Ascending aorta (tissue), 2 donors: Measurements from ENCODE around the gene SORCS2. TPM values are rescaled to one million over a fixed set of nuclear protein-coding genes. Genes with fewer than 3 reads are reported as not detected.

Experiments
- DNase-seq, 2 donors: peaks; one replicate each; pipeline ENCODE4 v3.0.0-alpha.2; 2019; ENCODE audit warnings: low spot score in 2 of 2
- H3K27ac ChIP-seq, 2 donors: fragments of 200-600 bp; sonication (generic); one replicate each; pipeline ENCODE4 v1.5.1; 2016 to 2017; ENCODE audit warnings: mild to moderate bottlenecking in 1 of 2
- H3K27me3 ChIP-seq: fragments of 200-600 bp; sonication (generic); one replicate; pipeline ENCODE4 v1.5.1; 2017
- H3K36me3 ChIP-seq, 2 donors: fragments of 200-600 bp; sonication (generic); one replicate each; pipeline ENCODE4 v1.5.1; 2016
- H3K4me1 ChIP-seq, 2 donors: fragments of 200-600 bp; sonication (generic); one replicate each; pipeline ENCODE4 v1.5.1; 2016 to 2017; ENCODE audit warnings: mild to moderate bottlenecking in 1 of 2
- H3K4me3 ChIP-seq, 2 donors: fragments of 200-600 bp; sonication (generic); one replicate each; pipeline ENCODE4 v1.5.1; 2016 to 2017; ENCODE audit warnings: mild to moderate bottlenecking in 1 of 2
- H3K9me3 ChIP-seq, 2 donors: fragments of 200-600 bp; sonication (generic); one replicate each; pipeline ENCODE4 v1.5.1; 2016
- intact Hi-C: fragments of 100-400 bp; cut with DNase I; formaldehyde crosslinking; loops from one replicate; pipeline ENCODE4 v1.15.1; 2023
- total RNA-seq: library from RNA; depleted of rRNA; stranded (reverse); fragments of >200 nt; gene quantifications from one replicate; pipeline ENCODE4 v1.1.0, GENCODE V29; 2016
- TF ChIP-seq, protein P1 (sequence below), 3 experiments: fragments of 200-600 bp in 2 of 3; fragments of 450-650 bp in 1 of 3; sonication (generic) in 2 of 3; IDR thresholded peaks; one replicate each; pipeline ENCODE4 v1.5.1; 2016 to 2019; ENCODE audit warnings: antibody characterized with exemption in 3 of 3, mild to moderate bottlenecking in 1 of 3, moderate library complexity in 1 of 3

SORCS2 gene
- total RNA-seq, 1 donor from 2014 or later, result 0.32 TPM

DNA sequence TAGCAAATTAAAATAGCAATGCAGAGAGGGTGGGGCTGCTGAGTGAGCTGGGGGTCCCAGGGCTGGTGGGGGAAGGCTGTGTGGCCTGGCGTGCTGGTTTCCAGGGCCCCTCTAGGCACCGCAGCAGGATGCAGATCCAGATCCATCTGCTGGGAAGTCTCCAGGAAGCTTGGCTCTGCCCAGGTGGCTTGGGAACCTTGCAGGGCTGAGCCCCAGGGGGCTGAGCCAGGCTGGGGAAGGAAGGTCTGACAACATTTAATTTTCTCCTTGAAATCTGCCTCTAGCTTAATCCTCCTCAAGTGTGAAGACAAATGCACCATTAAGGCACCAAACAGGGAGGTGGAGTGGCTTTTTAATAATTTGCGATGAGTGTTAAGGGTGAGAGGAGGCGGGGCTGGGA, 31.7 kb downstream of the SORCS2 start:
- H3K27ac ChIP-seq, result no peak overlapping the region
- no peak for DNase-seq
- H3K4me1 ChIP-seq, result no peaks in the 10 kb centered on the region
- H3K9me3 ChIP-seq, result no peaks in the 10 kb centered on the region
- intact Hi-C loops, result no loop called here
- no peaks in the 10 kb centered on the region for H3K27me3 ChIP-seq
- no peaks in the 10 kb centered on the region for H3K36me3 ChIP-seq
- H3K4me3 ChIP-seq, result no peak overlapping the region
- TF ChIP-seq, protein P1, sequence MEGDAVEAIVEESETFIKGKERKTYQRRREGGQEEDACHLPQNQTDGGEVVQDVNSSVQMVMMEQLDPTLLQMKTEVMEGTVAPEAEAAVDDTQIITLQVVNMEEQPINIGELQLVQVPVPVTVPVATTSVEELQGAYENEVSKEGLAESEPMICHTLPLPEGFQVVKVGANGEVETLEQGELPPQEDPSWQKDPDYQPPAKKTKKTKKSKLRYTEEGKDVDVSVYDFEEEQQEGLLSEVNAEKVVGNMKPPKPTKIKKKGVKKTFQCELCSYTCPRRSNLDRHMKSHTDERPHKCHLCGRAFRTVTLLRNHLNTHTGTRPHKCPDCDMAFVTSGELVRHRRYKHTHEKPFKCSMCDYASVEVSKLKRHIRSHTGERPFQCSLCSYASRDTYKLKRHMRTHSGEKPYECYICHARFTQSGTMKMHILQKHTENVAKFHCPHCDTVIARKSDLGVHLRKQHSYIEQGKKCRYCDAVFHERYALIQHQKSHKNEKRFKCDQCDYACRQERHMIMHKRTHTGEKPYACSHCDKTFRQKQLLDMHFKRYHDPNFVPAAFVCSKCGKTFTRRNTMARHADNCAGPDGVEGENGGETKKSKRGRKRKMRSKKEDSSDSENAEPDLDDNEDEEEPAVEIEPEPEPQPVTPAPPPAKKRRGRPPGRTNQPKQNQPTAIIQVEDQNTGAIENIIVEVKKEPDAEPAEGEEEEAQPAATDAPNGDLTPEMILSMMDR (IDR thresholded peaks at IDR 0.05), result no peak

DNA sequence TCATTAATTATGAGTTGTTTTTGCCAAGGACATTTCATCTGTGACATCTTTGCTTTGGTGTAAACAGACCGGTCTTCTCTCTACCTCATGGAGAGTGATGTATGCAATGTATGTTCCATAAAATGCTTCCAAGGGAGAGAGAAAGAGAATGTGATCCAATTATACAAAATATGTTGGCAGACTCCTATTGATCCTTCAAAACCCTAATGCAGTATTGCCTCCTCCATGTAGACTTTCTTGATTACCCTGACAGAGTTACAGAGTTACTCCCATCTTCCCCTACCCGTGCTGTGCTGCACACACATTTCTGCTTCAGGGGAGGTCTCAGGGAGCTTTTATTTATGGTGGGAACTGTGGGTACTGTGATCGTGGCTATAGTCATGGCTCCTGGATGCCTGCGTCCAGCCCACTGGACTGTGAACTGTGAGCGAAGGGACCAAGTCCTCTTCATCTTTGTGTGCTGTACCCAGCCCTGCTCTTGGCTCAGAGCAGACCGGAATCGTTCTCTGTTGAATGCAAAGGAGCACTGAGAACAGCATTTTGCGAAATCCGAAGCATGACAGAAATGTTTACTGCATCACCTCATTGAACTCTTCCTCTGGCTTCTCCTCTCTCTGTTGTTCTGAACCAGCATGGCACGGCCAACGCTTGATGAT, 32.7 kb downstream of the SORCS2 start:
- TF ChIP-seq, protein P1 (IDR thresholded peaks at IDR 0.05), result no peak
- H3K9me3 ChIP-seq, result no peaks in the 10 kb centered on the region
- intact Hi-C loops, result no loop called here

DNA sequence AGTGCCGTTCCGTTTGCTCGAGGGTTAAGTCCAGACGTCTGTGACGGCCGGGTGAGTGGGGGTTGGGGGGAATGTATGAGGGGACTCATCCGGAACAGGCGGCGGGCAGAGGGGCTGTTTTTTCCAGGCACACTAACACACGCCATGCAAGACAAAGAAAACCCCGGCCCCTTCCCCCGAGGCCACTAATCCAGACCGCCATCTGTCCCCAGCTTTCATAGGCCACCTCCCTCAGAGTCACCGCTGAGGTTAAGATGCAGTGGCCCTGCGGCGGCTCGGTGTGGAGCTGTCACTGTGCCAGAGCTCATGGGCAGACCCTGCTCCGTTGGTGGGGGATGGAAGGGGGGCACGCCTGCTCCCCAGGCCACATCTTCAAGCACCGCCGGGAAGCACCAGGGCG, 34.1 kb downstream of the SORCS2 start:
- Histone ChIP-seq H3K27ac (no peak overlapping the region), H3K4me3 (no peak overlapping the region), H3K36me3 (no peaks in the 10 kb centered on the region), H3K9me3 (no peaks in the 10 kb centered on the region), H3K4me1 (no peaks in the 10 kb centered on the region), H3K27me3 (no peaks in the 10 kb centered on the region)
- TF ChIP-seq, protein P1 (IDR thresholded peaks at IDR 0.05), result no peak
- no peak for DNase-seq
- intact Hi-C loops, result no loop called here

More for the DNA sequence above, 32.7 kb downstream of the SORCS2 start:
- Histone ChIP-seq H3K27ac (no peak overlapping the region), H3K36me3 (no peaks in the 10 kb centered on the region), H3K4me3 (no peak overlapping the region), H3K4me1 (no peaks in the 10 kb centered on the region), H3K27me3 (no peaks in the 10 kb centered on the region)
- no peak for DNase-seq

DNA sequence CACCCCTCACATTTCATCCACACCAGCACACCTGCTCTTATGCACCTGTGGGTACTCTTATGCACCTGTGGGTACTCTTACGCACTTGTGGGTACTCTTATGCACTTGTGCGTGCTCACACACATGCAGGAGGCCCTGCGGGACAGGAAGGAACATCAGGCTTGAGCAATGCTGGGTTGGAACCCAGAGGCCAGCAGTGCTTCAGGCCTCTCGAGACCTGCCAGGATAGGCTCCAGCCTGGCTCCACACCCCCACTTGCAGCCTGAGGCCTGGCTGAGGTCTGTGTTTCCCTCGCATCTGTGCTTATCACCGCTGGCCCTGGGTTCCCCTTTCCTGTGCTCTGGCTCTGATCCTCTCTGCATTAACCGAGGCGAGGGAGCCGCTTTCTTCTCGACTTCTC, 34.7 kb downstream of the SORCS2 start:
- Histone ChIP-seq H3K9me3 (no peaks in the 10 kb centered on the region), H3K4me3 (no peak overlapping the region), H3K36me3 (no peaks in the 10 kb centered on the region), H3K4me1 (no peaks in the 10 kb centered on the region), H3K27ac (no peak overlapping the region), H3K27me3 (no peaks in the 10 kb centered on the region)
- TF ChIP-seq, protein P1 (IDR thresholded peaks at IDR 0.05), result no peak
- DNase-seq, result no peak
- intact Hi-C loops, result no loop called here

DNA sequence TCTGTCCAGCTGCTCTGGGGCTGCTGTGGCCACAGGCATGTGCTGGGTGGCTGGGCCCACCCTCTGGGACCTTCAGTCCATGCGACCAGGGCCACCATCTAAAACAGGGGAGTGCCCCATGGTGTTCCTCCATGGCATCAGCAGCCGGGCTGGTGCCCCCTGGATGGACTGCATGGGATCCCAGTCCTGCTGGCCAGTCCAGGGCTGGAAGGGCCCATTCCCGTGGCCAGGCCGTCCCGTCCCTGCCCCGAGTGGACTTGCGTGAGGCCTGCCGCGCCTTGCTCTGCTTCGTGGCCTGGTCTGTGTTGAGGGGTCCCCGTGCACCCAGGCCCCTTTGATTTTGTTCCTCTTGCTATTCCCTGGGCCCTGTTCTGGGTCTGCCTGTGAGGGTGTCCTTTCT, 36.4 kb downstream of the SORCS2 start:
- Histone ChIP-seq H3K36me3 (no peaks in the 10 kb centered on the region), H3K4me3 (no peak overlapping the region), H3K27me3 (no peaks in the 10 kb centered on the region), H3K4me1 (no peaks in the 10 kb centered on the region), H3K27ac (no peak overlapping the region), H3K9me3 (no peaks in the 10 kb centered on the region)
- TF ChIP-seq, protein P1 (IDR thresholded peaks at IDR 0.05), result no peak
- DNase-seq, result no peak
- intact Hi-C loops, result no loop called here
